Keratinocyte (primary cell): ENCODE results near the gene SMIM45.

Experiments
- DNase-seq: peaks from one replicate; pipeline ENCODE4 v3.0.0-alpha.2; 2011; ENCODE audit warnings: low read depth, missing footprints, low spot score
- FAIRE-seq: peaks from 2 replicates; lab custom pipeline; 2011; peaks lifted over from hg19 to GRCh38; lab: Jason Lieb, UNC
- H2AFZ ChIP-seq: 2 replicates; pipeline ENCODE4 v1.6.0; 2012; ENCODE audit warnings: low read length, control low read depth, inconsistent platforms; ENCODE audit not compliant: control insufficient read depth
- H3K27ac ChIP-seq: 2 replicates; pipeline ENCODE4 v1.5.1; 2011; ENCODE audit warnings: low read length; ENCODE audit not compliant: control insufficient read depth, insufficient read depth
- H3K27me3 ChIP-seq: 3 replicates; pipeline ENCODE4 v1.6.0; 2011; ENCODE audit warnings: low read length; ENCODE audit not compliant: control insufficient read depth, insufficient read depth; ENCODE audit errors: extremely low read depth
- H3K36me3 ChIP-seq, 2 experiments: 2 replicates in 1 of 2; 3 replicates in 1 of 2; pipeline ENCODE4 v1.5.1; 2011; ENCODE audit warnings: low read length in 2 of 2, mild to moderate bottlenecking in 1 of 2; ENCODE audit not compliant: control insufficient read depth in 2 of 2, insufficient read depth in 2 of 2; ENCODE audit errors: extremely low read depth in 1 of 2
- H3K4me1 ChIP-seq: 3 replicates; pipeline ENCODE4 v1.5.1; 2011; ENCODE audit warnings: low read length; ENCODE audit not compliant: control insufficient read depth, insufficient read depth; ENCODE audit errors: extremely low read depth
- H3K4me2 ChIP-seq: 3 replicates; pipeline ENCODE4 v1.6.0; 2011; ENCODE audit warnings: low read depth, low read length; ENCODE audit not compliant: control insufficient read depth, insufficient read depth; ENCODE audit errors: extremely low read depth
- H3K4me3 ChIP-seq, 3 experiments: fragments of 200-600 bp in 1 of 3; sonication (generic) in 1 of 3; 2 replicates in 2 of 3; 3 replicates in 1 of 3; pipeline ENCODE4 v1.5.1; 2011 to 2016; ENCODE audit warnings: low read length in 3 of 3, mild to moderate bottlenecking in 3 of 3, control low read depth in 2 of 3, inconsistent platforms in 1 of 3, low read depth in 1 of 3, mixed read lengths in 1 of 3, mixed run types in 1 of 3, moderate library complexity in 1 of 3; ENCODE audit not compliant: control insufficient read depth in 2 of 3, insufficient read depth in 2 of 3; ENCODE audit errors: extremely low read depth in 1 of 3
- H3K79me2 ChIP-seq: 2 replicates; pipeline ENCODE4 v1.6.0; 2012; ENCODE audit warnings: low read length; ENCODE audit not compliant: control insufficient read depth, insufficient read depth
- H3K9ac ChIP-seq: 3 replicates; pipeline ENCODE4 v1.6.0; 2011; ENCODE audit warnings: low read length; ENCODE audit not compliant: control insufficient read depth, insufficient read depth; ENCODE audit errors: extremely low read depth
- H3K9me1 ChIP-seq: 3 replicates; pipeline ENCODE4 v1.6.0; 2011; ENCODE audit warnings: low read length; ENCODE audit not compliant: control insufficient read depth, insufficient read depth; ENCODE audit errors: extremely low read depth
- H3K9me3 ChIP-seq: 2 replicates; pipeline ENCODE4 v1.5.1; 2012; ENCODE audit warnings: low read depth, low read length; ENCODE audit not compliant: control insufficient read depth
- H4K20me1 ChIP-seq: 3 replicates; pipeline ENCODE4 v1.6.0; 2011; ENCODE audit warnings: low read length; ENCODE audit not compliant: control insufficient read depth, insufficient read depth; ENCODE audit errors: extremely low read depth
- CTCF ChIP-seq, 3 experiments: IDR thresholded peaks in 1 of 3; conservative IDR thresholded peaks in 1 of 3; optimal IDR thresholded peaks in 1 of 3; 2 replicates in 2 of 3; 3 replicates in 1 of 3; pipeline versions ENCODE3 to v1.5.1; 2011; ENCODE audit warnings: low read length in 3 of 3, mild to moderate bottlenecking in 3 of 3, moderate library complexity in 2 of 3, control low read depth in 1 of 3, inconsistent platforms in 1 of 3; ENCODE audit not compliant: insufficient read depth in 2 of 3; ENCODE audit errors: extremely low read depth in 1 of 3
- EZH2 ChIP-seq: IDR thresholded peaks from one replicate; pipeline ENCODE4 v1.6.1; 2012; ENCODE audit warnings: inconsistent platforms, mild to moderate bottlenecking, low read length, moderate library complexity
- dilution Hi-C: fragments of 300-500 bp; cut with MboI; formaldehyde crosslinking; loops from one replicate; pipeline ENCODE4 v1.7.0; 2020; ENCODE audit warnings: low sequenced_read_pairs; ENCODE audit not compliant: extremely low pct_ligation_motif_present

The SMIM45 gene

DNA sequence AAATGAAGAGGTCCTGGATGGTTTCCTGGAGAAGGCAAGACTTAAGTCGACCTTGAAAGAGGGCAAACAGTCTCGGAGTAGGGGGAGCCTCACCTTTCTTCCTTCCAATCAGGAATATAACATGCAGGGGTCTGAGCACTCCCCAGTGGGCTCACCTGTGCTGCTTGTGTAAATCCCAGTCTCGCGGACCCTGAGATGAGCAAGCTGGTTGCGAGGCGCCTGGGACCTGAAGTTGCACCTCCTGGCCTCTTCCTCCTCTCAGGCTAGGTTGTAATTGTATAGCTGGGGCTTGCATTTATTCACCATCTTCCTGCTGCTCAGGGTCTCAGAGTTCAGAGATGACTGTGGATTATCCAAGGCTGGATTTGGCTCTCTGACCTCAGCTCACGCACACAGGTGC lies 39.2 kb downstream of the SMIM45 start:
- no peak overlapping the region for H3K9ac ChIP-seq
- H3K4me1 ChIP-seq, result no peaks in the 10 kb centered on the region
- no peak overlapping the region for H3K4me2 ChIP-seq
- no peaks in the 10 kb centered on the region for H3K9me3 ChIP-seq
- no peak overlapping the region for H2AFZ ChIP-seq
- no peak for FAIRE-seq
- dilution Hi-C loops, result no loop called here
- no peak for DNase-seq
- H3K79me2 ChIP-seq, result no peaks in the 10 kb centered on the region
- H4K20me1 ChIP-seq, result no peaks in the 10 kb centered on the region
- H3K9me1 ChIP-seq, result no peaks in the 10 kb centered on the region
- H3K4me3 ChIP-seq, result no peak overlapping the region
- no peak overlapping the region for H3K27ac ChIP-seq
- no peak for TF ChIP-seq CTCF (optimal IDR thresholded peaks at IDR 0.05 in 1 of 3, IDR thresholded peaks at IDR 0.05 in 1 of 3, conservative IDR thresholded peaks at IDR 0.05 in 1 of 3; ENCODE audit: extremely low read depth in 1 of 3, insufficient read depth in 2 of 3, low read length in 3 of 3)
- no peak for TF ChIP-seq EZH2
- H3K36me3 ChIP-seq, result no peaks in the 10 kb centered on the region
- peaks cover 7% of the 10 kb centered on the region for H3K27me3 ChIP-seq

GRCh38 chr22:41992496-41992895 lies 40.5 kb downstream of the SMIM45 start:
- Histone ChIP-seq H2AFZ (no peak overlapping the region), H3K27me3 (peaks cover 10% of the 10 kb centered on the region), H3K4me1 (no peaks in the 10 kb centered on the region), H3K9me1 (no peaks in the 10 kb centered on the region), H3K79me2 (no peaks in the 10 kb centered on the region), H3K36me3 (no peaks in the 10 kb centered on the region), H3K9me3 (no peaks in the 10 kb centered on the region), H3K4me2 (no peak overlapping the region), H3K4me3 (no peak overlapping the region), H3K9ac (no peak overlapping the region), H4K20me1 (no peaks in the 10 kb centered on the region), H3K27ac (no peak overlapping the region)
- DNase-seq, result no peak
- FAIRE-seq, result no peak
- TF ChIP-seq EZH2, result no peak
- no peak for TF ChIP-seq CTCF (optimal IDR thresholded peaks at IDR 0.05 in 1 of 3, IDR thresholded peaks at IDR 0.05 in 1 of 3, conservative IDR thresholded peaks at IDR 0.05 in 1 of 3; ENCODE audit: extremely low read depth in 1 of 3, insufficient read depth in 2 of 3, low read length in 3 of 3)
- dilution Hi-C loops, result no loop called here
